ENCODE results near the gene HNMT.

The HNMT gene

DNA sequence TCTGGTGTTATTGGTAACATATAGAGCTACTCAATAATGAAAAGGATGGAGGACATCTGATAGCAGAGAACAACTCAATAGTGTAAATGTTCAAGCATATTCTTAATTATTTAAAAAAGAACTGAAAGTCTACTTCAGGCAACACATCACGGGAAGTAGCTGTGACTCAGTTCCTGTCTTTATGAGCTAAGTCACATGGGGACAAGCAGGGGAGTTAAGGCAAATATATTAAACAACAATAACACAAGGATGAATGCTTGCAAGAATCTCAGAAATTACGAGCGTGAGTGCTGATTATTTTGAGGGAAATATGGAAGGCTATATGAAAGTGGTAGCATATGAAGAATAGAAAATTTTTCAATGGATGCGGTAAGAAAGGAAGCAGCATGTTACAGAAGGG lies 4.0 kb upstream of the HNMT start:
- TF ChIP-seq, protein P1, sequence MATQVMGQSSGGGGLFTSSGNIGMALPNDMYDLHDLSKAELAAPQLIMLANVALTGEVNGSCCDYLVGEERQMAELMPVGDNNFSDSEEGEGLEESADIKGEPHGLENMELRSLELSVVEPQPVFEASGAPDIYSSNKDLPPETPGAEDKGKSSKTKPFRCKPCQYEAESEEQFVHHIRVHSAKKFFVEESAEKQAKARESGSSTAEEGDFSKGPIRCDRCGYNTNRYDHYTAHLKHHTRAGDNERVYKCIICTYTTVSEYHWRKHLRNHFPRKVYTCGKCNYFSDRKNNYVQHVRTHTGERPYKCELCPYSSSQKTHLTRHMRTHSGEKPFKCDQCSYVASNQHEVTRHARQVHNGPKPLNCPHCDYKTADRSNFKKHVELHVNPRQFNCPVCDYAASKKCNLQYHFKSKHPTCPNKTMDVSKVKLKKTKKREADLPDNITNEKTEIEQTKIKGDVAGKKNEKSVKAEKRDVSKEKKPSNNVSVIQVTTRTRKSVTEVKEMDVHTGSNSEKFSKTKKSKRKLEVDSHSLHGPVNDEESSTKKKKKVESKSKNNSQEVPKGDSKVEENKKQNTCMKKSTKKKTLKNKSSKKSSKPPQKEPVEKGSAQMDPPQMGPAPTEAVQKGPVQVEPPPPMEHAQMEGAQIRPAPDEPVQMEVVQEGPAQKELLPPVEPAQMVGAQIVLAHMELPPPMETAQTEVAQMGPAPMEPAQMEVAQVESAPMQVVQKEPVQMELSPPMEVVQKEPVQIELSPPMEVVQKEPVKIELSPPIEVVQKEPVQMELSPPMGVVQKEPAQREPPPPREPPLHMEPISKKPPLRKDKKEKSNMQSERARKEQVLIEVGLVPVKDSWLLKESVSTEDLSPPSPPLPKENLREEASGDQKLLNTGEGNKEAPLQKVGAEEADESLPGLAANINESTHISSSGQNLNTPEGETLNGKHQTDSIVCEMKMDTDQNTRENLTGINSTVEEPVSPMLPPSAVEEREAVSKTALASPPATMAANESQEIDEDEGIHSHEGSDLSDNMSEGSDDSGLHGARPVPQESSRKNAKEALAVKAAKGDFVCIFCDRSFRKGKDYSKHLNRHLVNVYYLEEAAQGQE (IDR thresholded peaks at IDR 0.05; ENCODE audit: insufficient replicate concordance, low read depth) = no peak
- TF ChIP-seq POLR2AphosphoS5 (IDR thresholded peaks at IDR 0.05; ENCODE audit: low read depth) = no peak
- TF ChIP-seq, protein P2, sequence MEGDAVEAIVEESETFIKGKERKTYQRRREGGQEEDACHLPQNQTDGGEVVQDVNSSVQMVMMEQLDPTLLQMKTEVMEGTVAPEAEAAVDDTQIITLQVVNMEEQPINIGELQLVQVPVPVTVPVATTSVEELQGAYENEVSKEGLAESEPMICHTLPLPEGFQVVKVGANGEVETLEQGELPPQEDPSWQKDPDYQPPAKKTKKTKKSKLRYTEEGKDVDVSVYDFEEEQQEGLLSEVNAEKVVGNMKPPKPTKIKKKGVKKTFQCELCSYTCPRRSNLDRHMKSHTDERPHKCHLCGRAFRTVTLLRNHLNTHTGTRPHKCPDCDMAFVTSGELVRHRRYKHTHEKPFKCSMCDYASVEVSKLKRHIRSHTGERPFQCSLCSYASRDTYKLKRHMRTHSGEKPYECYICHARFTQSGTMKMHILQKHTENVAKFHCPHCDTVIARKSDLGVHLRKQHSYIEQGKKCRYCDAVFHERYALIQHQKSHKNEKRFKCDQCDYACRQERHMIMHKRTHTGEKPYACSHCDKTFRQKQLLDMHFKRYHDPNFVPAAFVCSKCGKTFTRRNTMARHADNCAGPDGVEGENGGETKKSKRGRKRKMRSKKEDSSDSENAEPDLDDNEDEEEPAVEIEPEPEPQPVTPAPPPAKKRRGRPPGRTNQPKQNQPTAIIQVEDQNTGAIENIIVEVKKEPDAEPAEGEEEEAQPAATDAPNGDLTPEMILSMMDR (IDR thresholded peaks at IDR 0.05; ENCODE audit: insufficient read depth, low read length) = no peak
- no peak for TF ChIP-seq SPI1 (IDR thresholded peaks at IDR 0.05; ENCODE audit: borderline replicate concordance, low read depth)
- no peak for TF ChIP-seq GABPA (IDR thresholded peaks at IDR 0.05; ENCODE audit: low read depth)
- DNase-seq (ENCODE audit: low read depth in 1 of 2, low spot score in 1 of 2) = no peak
- no peak overlapping the region for H3K4me3 ChIP-seq (replicated peaks; ENCODE audit: insufficient read depth, low read length)
- no peaks in the 10 kb centered on the region for H3K27me3 ChIP-seq (ENCODE audit: insufficient read depth, poor library complexity, severe bottlenecking)
- no peak overlapping the region for H3K27ac ChIP-seq (replicated peaks)

DNA sequence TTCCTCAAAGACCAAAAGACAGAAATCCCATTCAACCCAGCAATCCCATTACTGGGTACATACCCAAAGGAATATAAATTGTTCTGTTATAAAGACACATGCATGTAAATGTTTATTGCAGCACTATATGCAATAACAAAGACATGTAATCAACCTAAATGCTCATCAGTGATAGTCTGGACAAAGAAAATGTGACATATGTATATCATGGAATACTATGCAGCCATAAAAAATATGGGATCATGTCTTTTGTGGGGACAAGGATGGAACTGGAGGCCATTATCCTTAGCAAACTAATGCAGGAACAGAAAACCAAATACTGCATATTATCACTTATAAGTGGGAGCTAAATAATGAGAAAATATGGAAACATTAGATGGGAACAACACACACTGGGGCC lies 2.7 kb upstream of the HNMT start:
- no peak for DNase-seq (ENCODE audit: low read depth in 1 of 2, low spot score in 1 of 2)
- Histone ChIP-seq H3K27ac (replicated peaks) (no peak overlapping the region), H3K27me3 (ENCODE audit: insufficient read depth, poor library complexity, severe bottlenecking) (no peaks in the 10 kb centered on the region), H3K4me3 (replicated peaks; ENCODE audit: insufficient read depth, low read length) (no peak overlapping the region)
- TF ChIP-seq POLR2AphosphoS5 (IDR thresholded peaks at IDR 0.05; ENCODE audit: low read depth) (no peak), SPI1 (IDR thresholded peaks at IDR 0.05; ENCODE audit: borderline replicate concordance, low read depth) (no peak)

GRCh38 chr2:137963535-137964065 lies 673 bp upstream of the HNMT start:
- no peak for DNase-seq (ENCODE audit: low read depth in 1 of 2, low spot score in 1 of 2)
- Histone ChIP-seq H3K27me3 (ENCODE audit: insufficient read depth, poor library complexity, severe bottlenecking) (no peaks in the 10 kb centered on the region), H3K4me3 (replicated peaks; ENCODE audit: insufficient read depth, low read length) (no peak overlapping the region), H3K27ac (replicated peaks) (peak overlapping the region; percentile 23; the same call in 1 of the 2 replicates)
- TF ChIP-seq, protein P1 (IDR thresholded peaks at IDR 0.05; ENCODE audit: insufficient replicate concordance, low read depth) = no peak
- TF ChIP-seq POLR2AphosphoS5 (IDR thresholded peaks at IDR 0.05; ENCODE audit: low read depth) = no peak
- TF ChIP-seq SPI1 (IDR thresholded peaks at IDR 0.05; ENCODE audit: borderline replicate concordance, low read depth) = no peak
- TF ChIP-seq, protein P2 (IDR thresholded peaks at IDR 0.05; ENCODE audit: insufficient read depth, low read length) = no peak
- no peak for TF ChIP-seq GABPA (IDR thresholded peaks at IDR 0.05; ENCODE audit: low read depth)

DNA sequence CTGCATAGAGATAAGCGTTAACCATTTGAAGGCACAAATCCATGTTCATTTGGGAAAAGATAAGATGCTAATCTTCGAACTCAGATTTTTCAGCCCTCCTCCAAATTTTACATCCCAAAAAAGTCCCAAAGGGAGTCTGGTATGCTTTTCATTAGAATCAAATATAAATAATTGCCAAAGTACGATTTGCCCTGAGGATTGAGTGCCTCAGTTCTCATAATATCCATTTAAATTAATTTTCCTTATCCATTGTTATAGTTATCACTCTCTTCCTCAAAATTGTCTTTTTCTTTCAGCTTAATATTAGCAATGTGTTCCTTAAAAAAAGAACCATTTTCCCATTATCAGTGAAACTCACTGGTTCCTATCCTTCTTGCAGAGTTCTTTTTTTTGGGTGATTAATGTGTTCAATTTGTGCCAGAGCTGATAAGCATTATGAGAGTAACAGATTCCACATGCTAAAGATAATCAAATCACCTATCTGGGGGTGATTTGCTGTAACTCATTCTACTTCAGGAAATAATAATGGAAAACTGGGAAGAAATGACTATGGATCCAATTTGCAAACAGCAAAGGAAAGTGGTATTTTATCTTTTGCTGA lies 686 bp downstream of the HNMT start:
- H3K27me3 ChIP-seq (ENCODE audit: insufficient read depth, poor library complexity, severe bottlenecking) = no peaks in the 10 kb centered on the region
- H3K27ac ChIP-seq (replicated peaks) = no peak overlapping the region
- no peak overlapping the region; the same call in 1 of the 2 replicates for H3K4me3 ChIP-seq (replicated peaks; ENCODE audit: insufficient read depth, low read length)
- TF ChIP-seq, protein P1 (IDR thresholded peaks at IDR 0.05; ENCODE audit: insufficient replicate concordance, low read depth) = no peak
- no peak for DNase-seq (ENCODE audit: low read depth in 1 of 2, low spot score in 1 of 2)

All from HL-60 (cell line).